ENCODE results near the gene PSPH.
"Not testable (repeated sequence)": the region's sequence is repeated elsewhere in the genome, so short reads cannot be mapped to it uniquely, and the experiment has no call there.

Gene PSPH

GRCh38 chr7:56051339-56052191, at the start of gene PSPH, which contains the start of gene CCT6A:
Gene PSPH (minus strand): TSS chr7:56051444. CDS start chr7:56021212, 30,232 bp downstream.
Gene CCT6A (plus strand): TSS chr7:56051765. CDS start chr7:56051849, 84 bp downstream.
- DNase-seq = peak; percentile 98

- no peak for DNase-seq
Measured at GRCh38 chr7:56099653-56100052, 48.4 kb upstream of the PSPH start.

- DNase-seq = not testable (repeated sequence)
Measured at GRCh38 chr7:56098187-56099008, 47.2 kb upstream of the PSPH start.

- DNase-seq = no peak
Measured at GRCh38 chr7:56097700-56098099, 46.5 kb upstream of the PSPH start.

GRCh38 chr7:56092789-56093531, 41.7 kb upstream of the PSPH start, which contains the start of gene PHKG1:
Gene PHKG1 (minus strand): TSS chr7:56092952. CDS start chr7:56088941, 4,011 bp downstream.
- DNase-seq = no peak

- not testable (repeated sequence) for DNase-seq
Measured at GRCh38 chr7:56092388-56092787, 41.1 kb upstream of the PSPH start.

- DNase-seq = no peak
Measured at GRCh38 chr7:56091591-56091990, 40.3 kb upstream of the PSPH start.

GRCh38 chr7:56087445-56087844, 36.2 kb upstream of the PSPH start:
- DNase-seq = no peak

GRCh38 chr7:56086761-56087160, 35.5 kb upstream of the PSPH start:
- no peak for DNase-seq

GRCh38 chr7:56083150-56083785, 32.0 kb upstream of the PSPH start:
- DNase-seq = peak; percentile 88

- no peak for DNase-seq
Measured at GRCh38 chr7:56081626-56082340, 30.5 kb upstream of the PSPH start.

- not testable (repeated sequence) for DNase-seq
Measured at GRCh38 chr7:56080726-56081435, 29.6 kb upstream of the PSPH start.

GRCh38 chr7:56079450-56080185, 28.4 kb upstream of the PSPH start:
- no peak for DNase-seq

- no peak for DNase-seq
Measured at GRCh38 chr7:56078196-56078595, 27.0 kb upstream of the PSPH start.

GRCh38 chr7:56077681-56078080, 26.4 kb upstream of the PSPH start:
- no peak for DNase-seq

GRCh38 chr7:56074371-56074791, 23.1 kb upstream of the PSPH start:
- DNase-seq = no peak

GRCh38 chr7:56066376-56066775, 15.1 kb upstream of the PSPH start:
- DNase-seq = not testable (repeated sequence)

GRCh38 chr7:56063882-56064625, 12.8 kb upstream of the PSPH start, which contains the start of gene SUMF2:
Gene SUMF2 (plus strand): TSS chr7:56064286. CDS start chr7:56064312, 26 bp downstream.
- peak; percentile 74 for DNase-seq

- DNase-seq = no peak
Measured at GRCh38 chr7:56063500-56063881, 12.2 kb upstream of the PSPH start.

Data from NCI-H2171 (cell line).